ENCODE results near the gene KCNC1.
A peak's percentile ranks its signal among the peaks of the same experiment; 100 is the strongest.

GRCh38 chr11:17762309-17762974 lies 27.9 kb downstream of the KCNC1 start:
- TF ChIP-seq CTCF (IDR thresholded peaks at IDR 0.05; ENCODE audit: low read length), result peak; percentile 28; the same call in 1 of the 2 replicates
- TF ChIP-seq EZH2 (IDR thresholded peaks at IDR 0.05; ENCODE audit: borderline replicate concordance, low read length), result no peak

Data from OCI-LY1 (cell line).